Measurements from ENCODE around the gene VWA3A. TPM values are rescaled to one million over a fixed set of nuclear protein-coding genes. Genes with fewer than 3 reads are reported as not detected.
A peak's percentile ranks its signal among the peaks of the same experiment; 100 is the strongest.
"Not testable (repeated sequence)": the region's sequence is repeated elsewhere in the genome, so short reads cannot be mapped to it uniquely, and the experiment has no call there.

Gene VWA3A, protein sequence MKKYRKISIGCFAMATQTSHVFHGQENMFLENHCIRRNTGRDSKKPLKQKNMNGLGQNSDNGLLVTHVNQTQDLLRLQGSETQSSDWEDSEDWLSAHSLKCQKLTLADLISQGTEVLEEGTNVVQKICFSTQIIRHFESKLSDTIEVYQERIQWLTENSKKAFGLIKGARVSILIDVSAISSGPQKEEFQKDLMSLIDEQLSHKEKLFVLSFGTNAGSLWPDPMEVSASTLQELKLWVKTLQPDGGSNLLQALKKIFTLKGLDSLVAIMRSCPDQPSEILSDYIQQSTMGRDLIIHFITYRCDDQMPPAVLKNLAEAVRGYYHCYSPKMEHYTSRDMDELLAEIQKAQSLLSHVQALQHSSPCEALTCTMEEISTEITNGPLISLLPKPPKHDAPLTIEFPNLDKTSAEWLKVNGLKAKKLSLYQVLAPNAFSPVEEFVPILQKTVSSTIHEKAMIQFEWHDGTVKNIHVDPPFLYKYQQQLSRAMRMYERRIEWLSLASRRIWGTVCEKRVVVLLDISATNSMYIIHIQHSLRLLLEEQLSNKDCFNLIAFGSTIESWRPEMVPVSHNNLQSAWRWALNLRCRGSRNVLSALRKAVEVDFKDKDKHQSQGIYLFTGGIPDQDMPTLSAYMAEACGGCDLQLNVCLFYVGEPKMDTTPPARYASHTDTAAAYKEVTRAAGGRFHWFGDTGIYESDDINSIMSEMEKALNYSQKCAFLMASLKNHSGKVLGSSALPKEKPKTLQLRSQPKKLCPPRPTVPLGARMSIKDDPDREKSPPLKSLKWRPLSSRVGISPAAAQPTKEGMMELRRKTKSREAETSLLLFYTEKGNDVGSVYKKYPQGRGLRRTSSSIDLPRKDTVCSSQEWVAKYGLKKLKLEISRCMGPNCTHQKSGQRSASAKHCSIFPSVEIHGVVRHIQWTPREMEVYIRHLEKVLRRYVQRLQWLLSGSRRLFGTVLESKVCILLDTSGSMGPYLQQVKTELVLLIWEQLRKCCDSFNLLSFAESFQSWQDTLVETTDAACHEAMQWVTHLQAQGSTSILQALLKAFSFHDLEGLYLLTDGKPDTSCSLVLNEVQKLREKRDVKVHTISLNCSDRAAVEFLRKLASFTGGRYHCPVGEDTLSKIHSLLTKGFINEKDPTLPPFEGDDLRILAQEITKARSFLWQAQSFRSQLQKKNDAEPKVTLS
- total RNA-seq (ENCODE audit: unreplicated experiment), result 0.56 TPM
- long read RNA-seq, result 0 reads

DNA sequence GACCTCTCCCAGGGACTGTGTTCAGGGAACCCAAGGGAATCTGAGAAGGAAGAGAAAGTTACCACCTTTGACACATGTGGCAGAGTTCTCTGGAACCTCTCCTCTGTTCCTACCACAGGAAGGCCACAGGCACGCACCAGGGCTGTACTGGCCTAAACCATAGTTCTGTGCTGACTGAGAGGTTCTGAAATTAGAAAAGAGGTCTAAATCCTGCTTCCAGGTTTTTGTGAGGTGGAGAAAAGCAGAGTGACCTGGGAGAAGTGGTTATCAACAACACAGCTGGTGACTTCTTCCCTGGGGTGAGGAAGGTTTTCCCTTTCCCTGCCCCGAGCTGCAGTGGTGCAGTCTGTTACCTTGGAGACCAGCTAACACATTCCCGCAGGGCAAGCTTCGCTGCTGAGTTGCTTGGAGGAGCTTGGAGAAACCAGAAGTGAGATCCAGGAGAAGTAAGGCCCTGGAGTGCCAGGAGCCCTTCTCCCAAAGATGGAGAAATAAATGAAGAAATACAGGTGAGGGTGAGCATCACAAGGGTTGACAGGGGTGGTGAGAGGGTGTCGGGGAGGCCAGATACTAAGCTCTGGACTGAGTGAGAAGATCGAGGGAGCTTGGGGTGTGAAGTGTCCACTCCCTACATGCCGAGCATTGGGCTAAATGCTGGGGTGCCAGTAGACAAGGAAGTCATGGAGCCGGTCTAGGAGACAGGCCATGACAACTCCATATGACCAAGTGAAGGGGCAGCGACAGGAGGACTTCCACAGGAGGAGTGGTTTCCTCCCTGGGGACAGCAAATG lies at the start of gene VWA3A:
Gene VWA3A (plus strand): TSS at position 399 of the 791 bp plus-strand sequence. CDS start 97 bp downstream, at position 496.
- H3K36me3 Mint-ChIP-seq (ENCODE audit: low read depth, unreplicated experiment), result no peaks in the 10 kb centered on the region
- TF ChIP-seq, protein P1, sequence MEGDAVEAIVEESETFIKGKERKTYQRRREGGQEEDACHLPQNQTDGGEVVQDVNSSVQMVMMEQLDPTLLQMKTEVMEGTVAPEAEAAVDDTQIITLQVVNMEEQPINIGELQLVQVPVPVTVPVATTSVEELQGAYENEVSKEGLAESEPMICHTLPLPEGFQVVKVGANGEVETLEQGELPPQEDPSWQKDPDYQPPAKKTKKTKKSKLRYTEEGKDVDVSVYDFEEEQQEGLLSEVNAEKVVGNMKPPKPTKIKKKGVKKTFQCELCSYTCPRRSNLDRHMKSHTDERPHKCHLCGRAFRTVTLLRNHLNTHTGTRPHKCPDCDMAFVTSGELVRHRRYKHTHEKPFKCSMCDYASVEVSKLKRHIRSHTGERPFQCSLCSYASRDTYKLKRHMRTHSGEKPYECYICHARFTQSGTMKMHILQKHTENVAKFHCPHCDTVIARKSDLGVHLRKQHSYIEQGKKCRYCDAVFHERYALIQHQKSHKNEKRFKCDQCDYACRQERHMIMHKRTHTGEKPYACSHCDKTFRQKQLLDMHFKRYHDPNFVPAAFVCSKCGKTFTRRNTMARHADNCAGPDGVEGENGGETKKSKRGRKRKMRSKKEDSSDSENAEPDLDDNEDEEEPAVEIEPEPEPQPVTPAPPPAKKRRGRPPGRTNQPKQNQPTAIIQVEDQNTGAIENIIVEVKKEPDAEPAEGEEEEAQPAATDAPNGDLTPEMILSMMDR (IDR thresholded peaks at IDR 0.05; ENCODE audit: unreplicated experiment), result no peak
- peak within 1 kb of the TSS; percentile 71 for H3K27ac Mint-ChIP-seq (ENCODE audit: unreplicated experiment)
- no peaks in the 10 kb centered on the region for H3K9me3 Mint-ChIP-seq (ENCODE audit: unreplicated experiment)
- peaks cover 8% of the 10 kb centered on the region for H3K4me1 Mint-ChIP-seq (ENCODE audit: unreplicated experiment)
- DNase-seq (ENCODE audit: low spot score), result peak; percentile 38
- H3K27me3 Mint-ChIP-seq (ENCODE audit: unreplicated experiment), result peaks cover 6% of the 10 kb centered on the region
- H3K4me3 Mint-ChIP-seq (ENCODE audit: unreplicated experiment), result no peak within 1 kb of the TSS

DNA sequence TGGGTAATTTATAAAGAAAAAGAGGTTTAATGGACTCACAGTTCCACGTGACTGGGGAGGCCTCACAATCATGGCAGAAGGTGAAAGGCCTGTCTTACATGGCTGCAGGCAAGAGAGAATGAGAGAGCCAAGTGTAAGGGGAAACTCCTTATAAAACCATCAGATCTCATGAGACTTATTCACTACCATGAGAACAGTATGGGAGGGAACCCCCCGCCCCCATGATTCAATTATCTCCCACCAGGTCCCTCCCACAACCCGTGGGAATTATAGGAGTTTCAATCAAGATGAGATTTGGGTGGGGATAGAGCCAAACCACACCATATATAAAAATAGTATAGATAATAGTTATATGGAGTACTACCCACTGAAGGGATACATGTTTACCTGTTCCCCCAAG lies 48.5 kb upstream of the VWA3A start:
- H3K27ac Mint-ChIP-seq (ENCODE audit: unreplicated experiment); H3K4me3 Mint-ChIP-seq (ENCODE audit: unreplicated experiment); H3K9me3 Mint-ChIP-seq (ENCODE audit: unreplicated experiment); H3K4me1 Mint-ChIP-seq (ENCODE audit: unreplicated experiment); DNase-seq (ENCODE audit: low spot score); H3K36me3 Mint-ChIP-seq (ENCODE audit: low read depth, unreplicated experiment); H3K27me3 Mint-ChIP-seq (ENCODE audit: unreplicated experiment): not testable (repeated sequence)

DNA sequence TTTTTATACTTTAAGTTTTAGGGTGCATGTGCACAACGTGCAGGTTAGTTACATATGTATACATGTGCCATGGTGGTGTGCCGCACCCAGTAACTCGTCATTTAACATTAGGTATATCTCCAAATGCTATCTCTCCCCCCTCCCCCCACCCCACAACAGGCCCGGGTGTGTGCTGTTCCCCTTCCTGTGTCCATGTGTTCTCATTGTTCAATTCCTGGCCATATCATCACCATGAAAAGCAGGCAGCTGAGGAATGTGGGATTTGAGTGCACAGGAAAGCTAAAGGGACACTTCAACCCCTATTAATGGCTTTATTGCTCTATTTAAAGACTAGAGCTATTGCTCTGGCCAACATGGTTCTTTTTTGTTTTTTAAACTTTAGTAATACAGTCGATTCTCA lies 46.5 kb upstream of the VWA3A start:
- H3K27ac Mint-ChIP-seq (ENCODE audit: unreplicated experiment), result peak overlapping the region; percentile 93
- H3K36me3 Mint-ChIP-seq (ENCODE audit: low read depth, unreplicated experiment); H3K4me1 Mint-ChIP-seq (ENCODE audit: unreplicated experiment); H3K27me3 Mint-ChIP-seq (ENCODE audit: unreplicated experiment); H3K9me3 Mint-ChIP-seq (ENCODE audit: unreplicated experiment); H3K4me3 Mint-ChIP-seq (ENCODE audit: unreplicated experiment): not testable (repeated sequence)
- peak; percentile 11 for DNase-seq (ENCODE audit: low spot score)

DNA sequence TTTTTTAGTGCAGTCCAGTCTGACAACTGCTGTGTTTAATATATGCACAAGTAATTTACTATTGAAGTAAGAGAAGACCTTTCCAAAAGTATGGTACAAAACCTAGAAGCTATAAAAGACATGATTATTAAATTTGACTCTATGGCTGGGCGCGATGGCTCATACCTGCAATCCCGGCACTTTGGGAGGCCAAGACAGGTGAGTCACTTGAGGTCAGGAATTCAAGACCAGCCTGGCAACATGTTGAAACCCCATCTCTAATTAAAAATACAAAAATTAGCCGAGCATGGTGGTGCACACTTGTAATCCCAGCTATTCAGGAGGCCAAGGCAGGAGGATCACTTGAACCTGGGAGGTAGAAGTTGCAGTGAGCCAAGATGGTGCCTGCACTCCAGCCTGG lies 41.4 kb upstream of the VWA3A start:
- H3K9me3 Mint-ChIP-seq (ENCODE audit: unreplicated experiment), result no peaks in the 10 kb centered on the region
- H3K4me3 Mint-ChIP-seq (ENCODE audit: unreplicated experiment), result no peak overlapping the region
- peaks cover 3% of the 10 kb centered on the region for H3K4me1 Mint-ChIP-seq (ENCODE audit: unreplicated experiment)
- TF ChIP-seq, protein P1 (IDR thresholded peaks at IDR 0.05; ENCODE audit: unreplicated experiment), result no peak
- DNase-seq (ENCODE audit: low spot score), result no peak
- H3K36me3 Mint-ChIP-seq (ENCODE audit: low read depth, unreplicated experiment), result no peaks in the 10 kb centered on the region
- H3K27me3 Mint-ChIP-seq (ENCODE audit: unreplicated experiment), result no peaks in the 10 kb centered on the region
- no peak overlapping the region for H3K27ac Mint-ChIP-seq (ENCODE audit: unreplicated experiment)

DNA sequence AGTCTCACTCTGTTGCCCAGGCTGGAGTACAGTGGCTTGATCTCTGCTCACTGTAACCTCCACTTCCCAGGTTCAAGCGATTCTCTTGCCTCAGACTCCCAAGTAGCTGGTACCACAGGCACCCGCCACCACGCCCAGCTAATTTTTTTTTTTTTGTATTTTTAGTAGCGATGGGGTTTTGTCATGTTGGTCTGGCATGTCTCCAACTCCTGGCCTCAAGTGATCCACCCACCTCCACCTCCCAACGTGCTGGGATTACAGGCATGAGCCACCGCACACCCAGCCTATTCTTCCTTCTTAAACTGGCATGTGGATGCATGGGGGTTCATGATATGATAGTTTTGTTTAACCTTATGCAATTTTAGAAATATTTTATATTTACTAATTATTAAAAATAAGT lies 39.4 kb upstream of the VWA3A start:
- no peak for DNase-seq (ENCODE audit: low spot score)
- H3K36me3 Mint-ChIP-seq (ENCODE audit: low read depth, unreplicated experiment), result no peaks in the 10 kb centered on the region

More for the DNA sequence above, 39.4 kb upstream of the VWA3A start:
- Mint-ChIP-seq H3K27me3 (ENCODE audit: unreplicated experiment) (no peaks in the 10 kb centered on the region), H3K4me1 (ENCODE audit: unreplicated experiment) (peaks cover 3% of the 10 kb centered on the region), H3K27ac (ENCODE audit: unreplicated experiment) (no peak overlapping the region), H3K4me3 (ENCODE audit: unreplicated experiment) (no peak overlapping the region), H3K9me3 (ENCODE audit: unreplicated experiment) (no peaks in the 10 kb centered on the region)
- TF ChIP-seq, protein P1 (IDR thresholded peaks at IDR 0.05; ENCODE audit: unreplicated experiment), result no peak
